NCI-H1694 (cell line): Measurements from ENCODE around the gene TMEM107.

Source experiments
- DNase-seq: peaks from one replicate; lab custom pipeline; 2025; lab: John Stamatoyannopoulos, UW

TMEM107 gene

DNA sequence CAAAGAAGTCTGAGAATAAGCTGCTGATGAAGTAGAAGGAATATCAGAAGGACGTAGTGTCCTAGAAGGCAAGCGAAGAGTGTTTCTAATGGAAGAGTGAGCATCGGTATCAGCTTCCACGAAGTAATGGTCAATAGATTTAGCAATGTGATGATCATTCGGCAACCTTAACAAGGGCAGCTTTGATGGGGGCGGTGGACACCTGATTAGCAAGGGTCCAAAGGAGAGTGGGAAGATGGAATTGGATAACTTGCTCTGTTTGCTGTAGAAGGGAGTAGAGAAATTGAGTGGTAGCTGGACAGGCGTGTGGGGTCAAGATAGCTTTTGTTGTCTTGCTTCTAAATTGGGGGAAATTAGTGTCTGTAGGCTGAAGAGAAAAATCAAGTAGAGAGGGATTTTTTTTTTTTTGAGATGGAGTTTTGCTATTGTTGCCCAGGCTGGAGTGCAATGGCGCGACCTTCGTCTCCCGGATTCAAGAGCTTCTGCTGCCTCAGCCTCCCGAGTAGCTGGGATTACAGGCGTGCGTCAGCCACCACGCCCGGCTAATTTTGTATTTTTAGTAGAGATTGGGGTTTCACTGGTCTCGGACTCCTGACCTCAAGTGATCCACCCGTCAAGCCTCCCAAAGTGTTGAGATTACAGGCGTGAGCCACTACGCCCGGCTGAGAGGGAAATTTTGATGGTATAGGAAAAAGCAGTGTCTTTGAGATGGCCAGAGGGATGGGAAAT, 38.4 kb downstream of the TMEM107 start:
- no peak for DNase-seq

GRCh38 chr17:8133941-8134340, 42.2 kb downstream of the TMEM107 start:
- DNase-seq = no peak

DNA sequence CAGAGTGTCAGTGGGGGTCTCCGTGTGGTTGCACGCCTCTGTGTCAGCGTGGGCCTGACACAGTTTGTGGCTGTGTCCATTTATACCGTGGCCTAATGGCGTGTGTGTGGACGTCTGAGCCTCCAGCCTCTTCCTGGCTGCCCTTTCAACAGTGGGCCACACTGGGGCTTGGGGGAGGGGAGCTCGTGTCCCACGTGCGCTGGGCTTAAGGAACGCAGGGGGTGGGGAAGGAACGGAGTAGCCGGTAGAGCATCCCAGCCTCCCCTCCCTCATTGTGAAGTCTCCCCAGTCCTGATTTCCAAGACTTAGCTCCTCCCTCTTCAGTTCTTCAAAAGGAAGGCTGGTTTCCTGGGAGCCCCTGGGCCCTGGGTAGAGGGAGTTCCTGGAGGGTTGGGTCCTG, 42.8 kb downstream of the TMEM107 start:
- no peak for DNase-seq

- DNase-seq = no peak
Measured at GRCh38 chr17:8131844-8132441, 44.2 kb downstream of the TMEM107 start.

DNA sequence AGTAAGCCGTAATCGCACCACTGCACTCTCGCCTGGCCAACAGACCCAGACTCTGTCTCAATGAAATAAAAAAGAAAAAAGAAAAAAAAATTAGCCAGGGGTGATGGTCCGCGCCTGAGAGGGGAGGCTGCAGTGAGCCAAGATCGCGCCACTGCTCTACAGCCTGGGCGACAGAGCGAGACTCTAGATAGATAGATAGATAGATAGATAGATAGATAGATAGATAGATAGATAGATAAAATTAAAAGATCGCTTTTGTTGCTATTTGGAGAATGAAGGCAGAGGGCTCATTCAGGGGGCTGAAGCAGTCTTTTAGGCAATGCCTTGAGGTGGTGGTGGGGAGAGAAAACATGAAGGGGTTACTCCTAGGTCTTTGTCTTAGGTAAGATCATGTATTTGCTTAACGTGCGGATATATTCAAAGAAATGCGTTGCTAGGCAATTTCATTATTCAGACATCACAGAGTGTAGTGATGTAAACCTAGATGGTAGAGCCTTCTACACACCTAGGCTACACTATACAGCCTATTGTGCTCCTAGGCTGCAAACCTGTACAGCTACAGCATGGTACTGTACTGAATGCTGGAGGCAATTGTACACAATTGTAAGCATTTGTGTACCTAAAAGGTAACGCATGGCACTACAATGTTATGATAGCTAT, 47.9 kb downstream of the TMEM107 start:
- DNase-seq = no peak

DNA sequence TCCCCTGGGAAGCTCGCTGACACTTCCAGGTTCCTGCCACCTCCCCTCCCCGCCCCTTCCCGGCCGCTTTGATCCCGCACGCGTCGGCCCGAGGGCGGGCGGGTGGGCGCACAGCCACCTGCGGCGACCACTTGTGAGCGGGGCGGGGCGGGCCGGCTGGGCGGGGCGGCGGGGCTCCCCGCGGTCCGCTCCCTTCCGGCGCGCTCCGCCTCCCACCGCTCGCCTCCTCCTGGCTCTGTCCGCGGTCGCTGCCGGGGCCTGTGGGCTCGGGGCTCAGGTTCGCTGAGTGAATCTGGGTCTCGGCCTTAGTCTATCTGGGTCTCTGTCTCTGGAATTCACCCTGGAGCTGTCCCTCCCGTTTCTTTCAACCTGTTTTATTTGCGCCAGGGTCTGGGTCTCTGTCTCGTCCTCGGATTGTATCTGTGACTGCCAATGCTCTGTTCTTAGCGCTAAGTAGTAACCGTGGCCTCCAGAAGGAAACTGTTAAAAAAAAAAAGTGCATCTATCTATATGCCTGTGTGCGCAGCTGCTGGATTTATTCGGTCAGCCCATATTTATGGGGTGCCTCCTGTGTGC, 49.6 kb downstream of the TMEM107 start:
- no peak for DNase-seq

DNA sequence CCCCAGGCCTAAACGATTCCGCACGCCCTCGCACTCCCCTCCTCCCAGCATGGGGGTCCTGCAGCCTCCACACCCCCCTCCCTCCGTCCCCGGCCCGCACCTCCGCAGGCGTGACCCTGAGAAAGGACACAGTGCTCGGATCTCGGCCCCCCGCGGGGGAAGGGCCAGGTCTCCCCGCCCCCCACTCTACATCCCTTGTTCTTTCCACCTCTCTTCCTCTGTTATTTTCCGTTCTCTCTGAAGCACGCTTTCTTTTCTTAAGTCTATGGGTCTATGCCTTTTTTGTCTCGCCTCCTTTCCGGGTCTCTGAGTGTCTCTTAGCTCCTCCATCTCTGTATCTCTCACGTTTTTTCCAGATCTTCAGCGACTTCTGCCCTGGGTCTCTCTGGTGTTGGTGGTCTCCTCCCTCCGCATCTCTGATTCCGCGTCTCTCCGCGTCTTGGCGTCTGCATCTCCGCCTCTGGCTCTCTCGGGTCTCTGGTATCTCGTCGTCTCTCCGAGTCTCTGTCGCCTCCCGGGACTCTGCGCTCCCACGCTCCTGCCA, 50.2 kb downstream of the TMEM107 start:
- DNase-seq = no peak

DNA sequence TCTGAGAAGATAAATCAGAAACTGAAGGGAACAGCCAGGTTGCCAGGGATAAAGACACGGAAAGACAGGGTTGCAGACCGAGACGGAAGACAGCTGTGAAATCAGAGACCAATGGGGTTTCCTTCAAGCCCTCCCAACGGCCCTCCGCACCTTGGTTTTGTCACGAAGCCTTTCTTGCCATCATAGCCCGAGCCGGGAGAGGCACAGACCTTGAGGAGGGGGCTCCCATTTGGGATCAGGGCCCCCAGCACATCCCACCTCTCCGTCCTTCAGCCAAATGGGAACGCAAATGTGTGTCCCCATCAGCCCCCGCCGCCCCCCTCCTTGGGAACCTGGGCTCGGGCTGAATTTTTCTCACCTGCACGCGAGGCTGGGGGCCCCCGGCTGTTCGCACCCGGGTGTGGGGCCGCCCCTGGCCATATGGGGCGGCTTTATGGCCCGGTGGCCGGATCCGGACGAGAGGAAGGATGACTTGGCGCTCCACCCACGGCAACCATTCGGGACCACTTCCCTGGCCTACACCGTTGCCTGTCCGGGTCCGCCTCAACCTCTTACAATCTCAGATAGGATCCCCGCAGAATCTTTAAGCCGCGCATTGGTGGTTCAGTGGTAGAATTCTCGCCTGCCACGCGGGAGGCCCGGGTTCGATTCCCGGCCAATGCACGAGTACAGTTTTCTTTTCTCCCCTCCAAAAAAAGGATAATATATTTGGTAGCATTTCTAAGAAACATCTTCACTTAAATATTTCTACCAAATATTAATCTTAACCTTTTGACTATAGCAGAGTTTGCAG, 50.8 kb downstream of the TMEM107 start:
- DNase-seq = peak; percentile 90

DNA sequence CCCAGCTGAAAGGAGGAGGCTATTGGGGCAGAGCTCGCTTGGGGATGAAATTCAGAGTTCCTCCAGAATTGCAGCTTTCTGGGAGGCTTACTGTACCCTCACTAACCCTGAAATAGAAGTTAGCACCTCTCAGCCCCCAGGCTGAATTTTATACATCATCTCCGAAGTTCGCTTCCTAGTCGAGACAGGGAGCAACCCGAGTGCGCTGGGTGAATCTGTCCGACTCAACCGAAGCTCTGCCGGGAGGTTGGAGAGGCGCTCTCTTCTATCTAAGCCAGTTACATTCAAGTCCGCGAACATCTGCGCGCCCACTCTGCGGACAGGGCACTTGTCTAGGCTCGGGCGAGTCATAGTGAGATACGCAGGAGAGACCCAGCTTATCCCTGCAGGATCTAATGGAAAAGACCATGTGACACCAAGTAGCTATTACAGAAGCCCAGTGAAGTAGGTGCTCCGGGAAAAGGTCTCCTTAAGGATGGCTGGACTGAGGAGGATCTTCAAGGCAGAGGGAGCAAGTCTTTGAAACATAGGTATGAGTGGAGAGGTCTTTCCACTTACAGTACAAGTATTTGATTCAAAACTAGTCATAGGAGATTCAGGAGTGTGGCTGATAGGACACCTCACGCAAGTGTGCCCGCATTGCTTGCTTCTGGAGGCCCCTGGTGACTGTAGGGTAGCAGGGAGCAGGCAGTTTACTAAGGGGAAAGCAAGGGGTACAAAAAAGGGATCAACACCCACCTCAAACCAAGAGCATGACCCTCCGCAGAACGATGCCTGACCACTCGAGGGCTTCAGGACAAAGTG, 51.6 kb downstream of the TMEM107 start:
- peak; percentile 29 for DNase-seq

DNA sequence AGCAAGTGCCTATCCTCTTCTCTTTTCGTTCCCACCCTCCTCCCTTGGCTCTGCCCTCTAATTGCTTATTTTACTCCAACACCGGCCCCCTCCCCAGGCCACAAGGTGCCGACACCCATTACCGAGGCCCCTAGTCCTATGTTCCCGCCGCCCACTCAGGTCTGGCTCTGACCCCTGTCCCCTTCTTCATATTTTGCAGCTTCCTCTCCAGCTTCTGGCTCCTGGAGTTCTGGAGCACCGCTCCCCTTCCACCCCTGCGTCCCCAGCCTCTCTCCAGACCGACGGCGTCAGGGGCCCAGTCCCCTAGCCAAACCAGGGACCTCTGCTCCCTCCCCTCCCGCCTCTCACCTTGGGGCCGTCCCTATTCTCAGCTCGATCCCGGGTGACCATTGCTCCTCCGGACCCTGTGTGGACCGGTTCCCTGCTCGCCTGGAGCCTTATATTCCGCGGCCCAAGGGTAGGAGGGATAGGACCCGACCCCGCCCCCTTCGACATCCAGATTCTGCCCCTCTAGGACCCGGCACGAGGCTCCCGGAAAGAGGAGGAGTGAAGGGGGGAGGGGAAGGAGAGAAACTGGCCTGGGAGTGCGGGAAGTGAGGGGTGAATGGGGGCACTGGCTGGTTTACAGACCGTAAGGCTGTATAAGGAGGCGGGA, 52.4 kb downstream of the TMEM107 start, which contains the start of gene HES7:
TSS of gene HES7 (minus strand) at position 412 of the 655 bp plus-strand sequence. CDS start at position 390, 22 bp downstream.
- no peak for DNase-seq

DNA sequence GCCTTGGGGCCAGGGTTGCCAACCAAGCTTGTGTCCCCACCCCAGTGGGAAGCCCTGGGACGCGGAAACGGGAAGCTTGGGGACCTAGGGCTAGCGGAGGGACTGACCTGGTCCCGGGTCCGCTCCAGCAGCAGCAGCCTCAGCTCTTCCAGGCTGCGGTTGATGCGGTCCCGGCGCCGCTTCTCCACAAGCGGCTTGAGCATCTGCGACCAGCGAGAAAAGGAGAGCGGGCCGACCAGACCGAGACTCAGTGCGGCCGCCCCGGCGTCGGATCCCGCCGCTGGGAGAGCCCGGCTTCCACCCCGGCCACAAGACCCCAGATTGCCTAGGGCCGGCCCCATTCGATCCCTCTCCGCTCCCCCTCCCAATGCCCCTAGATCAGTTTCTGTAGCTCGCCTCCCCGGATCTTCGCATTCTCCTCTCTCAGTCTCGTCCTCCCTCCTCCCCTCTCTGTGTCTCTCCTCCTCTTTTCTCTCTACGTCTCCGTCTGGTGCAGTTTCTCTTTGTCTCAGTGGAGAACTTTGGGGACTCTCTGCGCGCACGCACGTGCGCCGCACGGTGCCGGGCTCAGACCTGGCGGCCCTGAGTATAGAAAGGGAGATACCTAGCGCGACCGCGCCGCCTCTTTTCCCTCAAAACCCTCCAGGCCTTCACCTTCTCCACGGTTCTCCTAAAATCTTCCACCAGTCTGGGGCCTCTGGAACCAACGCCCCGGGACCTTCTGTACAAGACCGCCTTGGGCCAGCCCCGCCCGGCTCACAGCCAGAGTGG, 53.1 kb downstream of the TMEM107 start:
- no peak for DNase-seq
